Liver (tissue), 9 donors: Measurements from ENCODE around the gene DSG2. TPM values are rescaled to one million over a fixed set of nuclear protein-coding genes. Genes with fewer than 3 reads are reported as not detected.

Experiments
- DNase-seq: peaks from one replicate; pipeline ENCODE4 v3.0.0-alpha.2; 2017; ENCODE audit warnings: low spot score
- H3K27ac ChIP-seq, 2 donors: one replicate each; pipeline ENCODE4 v1.7.0; 2013; ENCODE audit warnings: inconsistent platforms in 2 of 2, low read length in 2 of 2, control low read depth in 1 of 2, low read depth in 1 of 2, mild to moderate bottlenecking in 1 of 2
- H3K27me3 ChIP-seq, 4 donors: one replicate each; pipeline versions ENCODE4 v1.6.1 to v1.7.0; 2013; ENCODE audit warnings: low read length in 3 of 4, inconsistent platforms in 1 of 4, mild to moderate bottlenecking in 1 of 4, moderate library complexity in 1 of 4; ENCODE audit not compliant: control insufficient read depth in 4 of 4, insufficient read depth in 4 of 4
- H3K36me3 ChIP-seq, 4 donors: one replicate each; pipeline versions ENCODE4 v1.6.1 to v1.7.0; 2013; ENCODE audit warnings: low read length in 3 of 4, mild to moderate bottlenecking in 3 of 4, low read depth in 1 of 4, moderate library complexity in 1 of 4; ENCODE audit not compliant: control insufficient read depth in 4 of 4, insufficient read depth in 3 of 4
- H3K4me1 ChIP-seq, 4 donors: one replicate each; pipeline versions ENCODE4 v1.6.1 to v1.7.0; 2013; ENCODE audit warnings: low read length in 3 of 4, mild to moderate bottlenecking in 3 of 4, moderate library complexity in 1 of 4; ENCODE audit not compliant: control insufficient read depth in 4 of 4, insufficient read depth in 4 of 4
- H3K4me3 ChIP-seq, 3 donors: one replicate each; pipeline versions ENCODE4 v1.6.1 to v1.7.0; 2013; ENCODE audit warnings: low read length in 3 of 3, control low read depth in 1 of 3, low read depth in 1 of 3, mild to moderate bottlenecking in 1 of 3
- H3K9ac ChIP-seq, 2 donors: one replicate each; pipeline ENCODE4 v1.7.0; 2013; ENCODE audit warnings: low read length in 2 of 2, mild to moderate bottlenecking in 2 of 2, moderate library complexity in 2 of 2, control low read depth in 1 of 2, low read depth in 1 of 2
- H3K9me3 ChIP-seq, 4 donors: one replicate each; pipeline versions ENCODE4 v1.6.1 to v1.7.0; 2013; ENCODE audit warnings: low read length in 3 of 4; ENCODE audit not compliant: control insufficient read depth in 4 of 4
- CTCF ChIP-seq: fragments of 150-350 bp; IDR thresholded peaks from 2 replicates; pipeline ENCODE4 v1.5.1; 2017; ENCODE audit warnings: improper control_type of control experiment, low read depth, low read length; ENCODE audit not compliant: missing input control
- EGR1 ChIP-seq, 2 donors: IDR thresholded peaks; 2 replicates each; pipeline ENCODE4 v1.6.1; 2016 to 2018; ENCODE audit warnings: antibody characterized with exemption in 2 of 2, low read depth in 2 of 2
- FOXA1 ChIP-seq: IDR thresholded peaks from 2 replicates; pipeline ENCODE4 v1.6.1; 2016; ENCODE audit warnings: antibody characterized with exemption
- HNF4A ChIP-seq, 2 donors: conservative IDR thresholded peaks; 2 replicates each; pipeline ENCODE4 v1.6.1; 2016; ENCODE audit warnings: antibody characterized with exemption in 2 of 2, mild to moderate bottlenecking in 2 of 2
- HNF4G ChIP-seq: IDR thresholded peaks from 2 replicates; pipeline ENCODE4 v1.6.1; 2016; ENCODE audit warnings: antibody characterized with exemption
- RAD21 ChIP-seq, 2 donors: IDR thresholded peaks; 2 replicates each; pipeline ENCODE4 v1.6.1; 2016; ENCODE audit warnings: antibody characterized with exemption in 2 of 2, mild to moderate bottlenecking in 2 of 2
- REST ChIP-seq: IDR thresholded peaks from 2 replicates; pipeline ENCODE4 v1.6.1; 2016; ENCODE audit warnings: antibody characterized with exemption, mild to moderate bottlenecking
- RXRA ChIP-seq, 2 donors: IDR thresholded peaks; 2 replicates each; pipeline ENCODE4 v1.6.1; 2017 to 2018; ENCODE audit warnings: antibody characterized with exemption in 2 of 2, mild to moderate bottlenecking in 1 of 2
- SP1 ChIP-seq: IDR thresholded peaks from 2 replicates; pipeline ENCODE4 v1.6.1; 2018; ENCODE audit warnings: antibody characterized with exemption, mild to moderate bottlenecking
- TAF1 ChIP-seq: conservative IDR thresholded peaks from 2 replicates; pipeline ENCODE4 v1.6.1; 2016; ENCODE audit warnings: antibody characterized with exemption, mild to moderate bottlenecking
- YY1 ChIP-seq: IDR thresholded peaks from 2 replicates; pipeline ENCODE4 v1.6.1; 2016; ENCODE audit warnings: antibody characterized with exemption, mild to moderate bottlenecking
- WGBS: extraction: QIAGEN DNeasy Blood & Tissue Kit; methylation state at CpG from one replicate; pipeline ENCODE4 v1.1.7; 2013; 5-methylcytosine and 5-hydroxymethylcytosine counted together
- polyA plus RNA-seq, 2 donors: library from polyadenylated mRNA; stranded (reverse) in 1 of 2; unstranded in 1 of 2; fragments of 200-250 nt in 1 of 2; fragments of >200 nt in 1 of 2; fragmentation: Nextera tagmentation in 1 of 2; extraction: Ambion mirVana in 1 of 2; gene quantifications; one replicate each; pipeline versions ENCODE4 v1.2.1 to v1.2.3, GENCODE V29; 2013 to 2015
- total RNA-seq, 2 donors: library from RNA; depleted of rRNA; stranded (reverse); fragments of >200 nt; gene quantifications; one replicate each; pipeline ENCODE4 v1.2.3, GENCODE V29; 2014
- TF ChIP-seq, protein P1 (sequence below): IDR thresholded peaks from 2 replicates; pipeline ENCODE4 v1.6.1; 2016; ENCODE audit warnings: antibody characterized with exemption
- TF ChIP-seq, protein P2 (sequence below): IDR thresholded peaks from 2 replicates; pipeline ENCODE4 v1.6.1; 2016; ENCODE audit warnings: antibody characterized with exemption
- donor health status: healthy.
- donor health status: healthy.
- donor health status: healthy.
- donor health status: healthy.
- donor health status: healthy.

The DSG2 gene
- total and polyA plus RNA-seq, 4 donors: 5.4 to 13.9 (median 9.6) TPM

- H3K9ac ChIP-seq: peak overlapping the region; percentile 60 to 97
- 31% methylated on average over 10 of the region's 10 CpGs for WGBS
- peaks cover 2 to 64% (median 37%) of the 10 kb centered on the region in 4 donors for H3K4me1 ChIP-seq
These were observed 94.7 kb downstream of the DSG2 start for GRCh38 chr18:31592506-31593157.

DNA sequence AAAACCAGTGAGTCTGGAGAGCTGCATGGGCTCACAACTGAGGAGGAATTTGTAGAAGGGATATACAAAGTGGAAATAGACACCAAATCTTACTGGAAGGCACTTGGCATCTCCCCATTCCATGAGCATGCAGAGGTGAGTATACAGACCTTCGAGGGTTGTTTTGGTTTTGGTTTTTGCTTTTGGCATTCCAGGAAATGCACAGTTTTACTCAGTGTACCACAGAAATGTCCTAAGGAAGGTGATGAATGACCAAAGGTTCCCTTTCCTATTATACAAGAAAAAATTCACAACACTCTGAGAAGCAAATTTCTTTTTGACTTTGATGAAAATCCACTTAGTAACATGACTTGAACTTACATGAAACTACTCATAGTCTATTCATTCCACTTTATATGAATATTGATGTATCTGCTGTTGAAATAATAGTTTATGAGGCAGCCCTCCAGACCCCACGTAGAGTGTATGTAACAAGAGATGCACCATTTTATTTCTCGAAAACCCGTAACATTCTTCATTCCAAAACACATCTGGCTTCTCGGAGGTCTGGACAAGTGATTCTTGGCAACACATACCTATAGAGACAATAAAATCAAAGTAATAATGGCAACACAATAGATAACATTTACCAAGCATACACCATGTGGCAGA lies 97.3 kb downstream of the DSG2 start:
- WGBS: 76% methylated on average over 5 of the region's 5 CpGs
- TF ChIP-seq HNF4A (conservative IDR thresholded peaks at IDR 0.05) (no peak), RXRA (IDR thresholded peaks at IDR 0.05) (no peak), RAD21 (IDR thresholded peaks at IDR 0.05) (no peak), REST (no peak), SP1 (no peak), HNF4G (no peak), YY1 (no peak), FOXA1 (no peak), EGR1 (IDR thresholded peaks at IDR 0.05; ENCODE audit: low read depth in 2 of 2) (no peak), TAF1 (no peak)
- TF ChIP-seq, protein P1, sequence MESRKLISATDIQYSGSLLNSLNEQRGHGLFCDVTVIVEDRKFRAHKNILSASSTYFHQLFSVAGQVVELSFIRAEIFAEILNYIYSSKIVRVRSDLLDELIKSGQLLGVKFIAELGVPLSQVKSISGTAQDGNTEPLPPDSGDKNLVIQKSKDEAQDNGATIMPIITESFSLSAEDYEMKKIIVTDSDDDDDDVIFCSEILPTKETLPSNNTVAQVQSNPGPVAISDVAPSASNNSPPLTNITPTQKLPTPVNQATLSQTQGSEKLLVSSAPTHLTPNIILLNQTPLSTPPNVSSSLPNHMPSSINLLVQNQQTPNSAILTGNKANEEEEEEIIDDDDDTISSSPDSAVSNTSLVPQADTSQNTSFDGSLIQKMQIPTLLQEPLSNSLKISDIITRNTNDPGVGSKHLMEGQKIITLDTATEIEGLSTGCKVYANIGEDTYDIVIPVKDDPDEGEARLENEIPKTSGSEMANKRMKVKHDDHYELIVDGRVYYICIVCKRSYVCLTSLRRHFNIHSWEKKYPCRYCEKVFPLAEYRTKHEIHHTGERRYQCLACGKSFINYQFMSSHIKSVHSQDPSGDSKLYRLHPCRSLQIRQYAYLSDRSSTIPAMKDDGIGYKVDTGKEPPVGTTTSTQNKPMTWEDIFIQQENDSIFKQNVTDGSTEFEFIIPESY: no peak
- H3K9me3 ChIP-seq: no peaks in the 10 kb centered on the region
- H3K27ac ChIP-seq: peak overlapping the region in 1 of 2 donors; percentile 39
- peaks cover 6 to 44% (median 23%) of the 10 kb centered on the region in 4 donors for H3K36me3 ChIP-seq
- DNase-seq: no peak
- no peak overlapping the region for H3K4me3 ChIP-seq
- no peak overlapping the region for H3K9ac ChIP-seq
- peaks cover 2 to 54% (median 33%) of the 10 kb centered on the region in 4 donors for H3K4me1 ChIP-seq
- no peaks in the 10 kb centered on the region for H3K27me3 ChIP-seq

More at GRCh38 chr18:31592506-31593157, 94.7 kb downstream of the DSG2 start:
- no peak for DNase-seq
- TF ChIP-seq FOXA1 (no peak), RAD21 (IDR thresholded peaks at IDR 0.05) (peak in 1 of 2 donors; percentile 9), RXRA (IDR thresholded peaks at IDR 0.05) (peak in 1 of 2 donors; percentile 49), YY1 (peak; percentile 91), CTCF (no peak), HNF4A (conservative IDR thresholded peaks at IDR 0.05) (peak; percentile 37 to 78)
- TF ChIP-seq, protein P2, sequence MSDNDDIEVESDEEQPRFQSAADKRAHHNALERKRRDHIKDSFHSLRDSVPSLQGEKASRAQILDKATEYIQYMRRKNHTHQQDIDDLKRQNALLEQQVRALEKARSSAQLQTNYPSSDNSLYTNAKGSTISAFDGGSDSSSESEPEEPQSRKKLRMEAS: peak; percentile 70
- peak overlapping the region; percentile 41 to 74 (median 64) for H3K4me3 ChIP-seq
- peaks cover 0 to 25% (median 13%) of the 10 kb centered on the region in 4 donors for H3K36me3 ChIP-seq
- H3K27me3 ChIP-seq: no peaks in the 10 kb centered on the region
- H3K9me3 ChIP-seq: no peaks in the 10 kb centered on the region
- peak overlapping the region; percentile 19 to 43 for H3K27ac ChIP-seq
